ENCODE data around the gene SPTBN4.
"Not testable (repeated sequence)": the region's sequence is repeated elsewhere in the genome, so short reads cannot be mapped to it uniquely, and the experiment has no call there.

SPTBN4 gene

DNA sequence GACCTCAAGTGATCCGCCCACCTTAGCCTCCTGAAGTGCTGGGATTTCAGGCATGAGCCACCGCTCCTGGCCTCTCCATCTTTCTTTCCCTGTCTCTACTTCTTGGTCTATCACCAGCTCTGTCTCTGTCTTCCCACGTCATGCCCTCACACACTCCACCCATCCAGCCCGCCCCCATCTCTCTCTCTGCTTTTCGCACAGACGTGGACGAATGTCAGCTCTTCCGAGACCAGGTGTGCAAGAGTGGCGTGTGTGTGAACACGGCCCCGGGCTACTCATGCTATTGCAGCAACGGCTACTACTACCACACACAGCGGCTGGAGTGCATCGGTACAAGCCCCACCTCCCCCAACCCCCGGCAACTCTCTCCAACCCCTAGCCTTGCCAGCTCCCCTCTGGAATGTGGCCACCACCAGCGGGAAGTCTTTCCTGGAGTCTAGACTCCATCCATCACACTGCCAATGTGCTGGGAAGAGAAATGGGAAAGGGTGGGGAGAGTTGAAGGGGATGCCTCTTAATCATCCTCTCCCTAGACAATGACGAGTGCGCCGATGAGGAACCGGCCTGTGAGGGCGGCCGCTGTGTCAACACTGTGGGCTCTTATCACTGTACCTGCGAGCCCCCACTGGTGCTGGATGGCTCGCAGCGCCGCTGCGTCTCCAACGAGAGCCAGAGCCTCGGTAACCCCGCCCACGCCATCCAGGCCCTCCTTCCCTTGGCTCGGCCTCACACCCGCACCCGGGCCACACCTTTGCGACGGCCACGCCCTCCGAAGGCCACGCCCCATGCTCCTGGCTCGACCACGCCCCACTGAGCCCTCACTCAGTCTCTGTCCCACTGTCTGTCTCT is 156.8 kb downstream of the SPTBN4 start:
- no peak for DNase-seq

DNA sequence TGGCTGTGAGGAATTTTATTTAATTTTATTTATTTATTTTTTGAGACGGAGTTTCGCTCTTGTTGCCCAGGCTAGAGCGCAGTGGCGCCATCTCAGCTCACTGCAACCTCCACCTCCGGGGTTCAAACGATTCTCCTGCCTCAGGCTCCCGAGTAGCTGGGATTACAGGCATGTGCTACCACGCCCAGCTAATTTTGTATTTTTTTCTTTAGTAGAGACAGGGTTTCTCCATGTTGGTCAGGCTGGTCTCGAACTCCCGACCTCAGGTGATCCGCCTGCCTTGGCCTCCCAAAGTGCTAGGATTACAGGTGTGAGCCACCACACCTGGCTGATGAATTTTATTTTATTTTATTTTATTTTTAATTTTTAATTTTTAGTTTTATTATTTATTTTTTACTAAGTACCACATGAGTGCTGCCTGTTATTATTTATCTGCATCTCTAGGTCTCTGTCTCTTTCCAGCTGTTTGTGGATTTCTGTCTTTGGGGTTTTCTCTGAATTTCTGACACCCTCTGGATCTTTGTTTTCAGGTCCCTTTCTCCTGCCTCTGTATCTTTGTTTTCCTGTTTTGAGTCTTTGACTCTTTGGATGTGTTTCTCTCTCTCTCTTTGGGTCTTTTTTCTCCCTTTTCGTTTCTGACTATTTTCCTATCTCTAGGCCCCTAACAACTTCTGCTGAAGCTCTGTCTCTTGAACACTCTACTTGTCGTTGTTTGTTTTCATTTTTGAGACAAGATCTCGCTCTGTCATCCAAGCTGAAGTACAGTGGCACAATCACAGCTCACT is 157.8 kb downstream of the SPTBN4 start:
- not testable (repeated sequence) for DNase-seq

DNA sequence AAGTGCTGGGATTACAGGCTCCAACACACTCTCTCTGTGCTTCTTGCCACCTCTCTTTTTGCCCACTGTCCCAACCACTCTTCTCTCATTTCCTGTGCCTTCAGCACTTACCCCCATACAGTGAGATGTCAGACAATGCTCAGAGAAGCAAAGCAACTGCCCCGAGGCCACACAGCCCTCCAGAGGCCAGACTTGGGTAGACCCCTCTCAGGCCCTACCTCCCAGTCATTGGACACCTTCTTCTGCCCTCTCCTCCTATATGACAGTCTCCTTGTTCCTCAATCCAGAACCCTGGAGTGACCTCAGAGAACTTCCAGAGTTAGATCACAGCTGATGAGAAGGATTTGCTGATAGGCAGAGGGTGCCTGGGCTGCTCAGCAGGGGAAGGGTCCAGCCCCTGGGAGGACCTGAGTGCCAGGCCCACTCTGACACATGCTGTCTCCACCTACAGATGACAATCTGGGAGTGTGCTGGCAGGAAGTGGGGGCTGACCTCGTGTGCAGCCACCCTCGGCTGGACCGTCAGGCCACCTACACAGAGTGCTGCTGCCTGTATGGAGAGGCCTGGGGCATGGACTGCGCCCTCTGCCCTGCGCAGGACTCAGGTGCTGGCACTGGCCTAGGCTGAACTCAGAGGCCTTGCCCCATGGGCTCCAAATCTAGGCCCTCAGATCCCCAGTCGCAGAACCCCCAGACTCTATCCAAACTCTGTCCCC is 158.8 kb downstream of the SPTBN4 start:
- DNase-seq, result no peak

Measured in stimulated activated CD4-positive, alpha-beta T cell treated with anti-CD3 and anti-CD28 coated beads, Interleukin-2, amount 100 ng/mL, for 48 hours (primary cell).